ENCODE data around the gene WNT3A. TPM values are rescaled to one million over a fixed set of nuclear protein-coding genes. Genes with fewer than 3 reads are reported as not detected.

Gene WNT3A
- total and polyA plus RNA-seq, 2 donors (not counting 3 experiments of a cell fraction or from before 2014, with no cell fraction given) = not detected

DNA sequence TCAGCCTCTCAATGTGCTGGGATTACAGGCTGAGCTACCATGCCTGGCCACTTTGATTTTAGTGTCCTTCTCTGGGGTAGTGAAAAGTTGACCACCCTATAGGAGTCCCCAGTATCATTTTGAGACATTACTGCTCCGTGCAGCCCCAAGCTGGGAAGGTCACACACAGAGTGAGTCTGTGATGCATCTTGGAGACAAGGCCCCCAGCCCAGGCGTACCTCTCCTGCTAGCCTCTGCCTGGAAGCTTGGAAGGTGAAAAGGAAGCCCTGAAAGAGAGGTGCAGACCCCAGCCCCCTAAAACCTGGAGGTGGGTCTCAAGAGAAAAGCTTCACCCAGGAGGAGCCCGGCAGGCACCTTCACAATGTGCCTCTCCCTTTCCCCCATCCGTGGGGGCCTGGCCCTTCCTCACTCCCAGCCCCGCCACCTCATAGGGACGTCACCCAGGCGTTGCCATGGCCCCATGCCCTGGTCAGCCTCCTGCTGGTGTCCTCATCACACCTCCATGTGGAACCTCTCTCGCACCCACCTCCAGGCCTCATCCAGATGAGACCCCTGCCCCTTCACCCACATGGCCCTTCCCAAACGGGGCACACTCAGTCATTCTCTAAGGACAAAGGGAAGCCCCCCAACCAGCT is 70.1 kb downstream of the WNT3A start:
- H3K27ac ChIP-seq (ENCODE audit: insufficient read depth, low read depth, low read length) = no peak overlapping the region
- H3K4me2 ChIP-seq (ENCODE audit: insufficient read depth, low read length) = no peak overlapping the region
- CTCF ChIA-PET = interaction anchor here (2.5 kb wide), 1 partner anchor 78 kb away, joined by 15 read pairs; no protein-coding TSS in a partner anchor
- BruUV-seq (replicated peaks) = no TSS peak
- H3K79me2 ChIP-seq (ENCODE audit: control insufficient read depth, insufficient read depth, low read length) = peaks cover 9% of the 10 kb centered on the region
- no peak for DNase-seq (ENCODE audit: low read depth, low spot score)
- no peaks in the 10 kb centered on the region for H4K20me1 ChIP-seq (replicated peaks; ENCODE audit: control insufficient read depth, extremely low read depth, insufficient read depth, low read length)
- TF ChIP-seq CTCF (IDR thresholded peaks at IDR 0.05; ENCODE audit: extremely low read depth in 1 of 2, insufficient read depth in 1 of 2, low read depth in 1 of 2, low read length in 2 of 2) (no peak), EZH2 (IDR thresholded peaks at IDR 0.05; ENCODE audit: borderline replicate concordance, low read depth, low read length, severe bottlenecking) (no peak), JUN (IDR thresholded peaks at IDR 0.05; ENCODE audit: borderline replicate concordance, insufficient read depth, insufficient read length, low read depth) (no peak), POLR2A (IDR thresholded peaks at IDR 0.05; ENCODE audit: low read depth, low read length) (no peak), POLR2AphosphoS5 (IDR thresholded peaks at IDR 0.05; ENCODE audit: insufficient read depth, low read depth, low read length) (no peak), GATA2 (IDR thresholded peaks at IDR 0.05; ENCODE audit: insufficient read depth, insufficient read length, low read depth, low read length) (no peak), FOS (IDR thresholded peaks at IDR 0.05; ENCODE audit: borderline replicate concordance, insufficient read depth, low read length) (no peak), MYC (IDR thresholded peaks at IDR 0.05; ENCODE audit: low read depth, low read length) (no peak)
- TF ChIP-seq, protein P1, sequence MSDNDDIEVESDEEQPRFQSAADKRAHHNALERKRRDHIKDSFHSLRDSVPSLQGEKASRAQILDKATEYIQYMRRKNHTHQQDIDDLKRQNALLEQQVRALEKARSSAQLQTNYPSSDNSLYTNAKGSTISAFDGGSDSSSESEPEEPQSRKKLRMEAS (IDR thresholded peaks at IDR 0.05; ENCODE audit: insufficient read depth, insufficient read length) = no peak
- dilution Hi-C loops (cut with MboI; ENCODE audit: extremely low pct_ligation_motif_present, low sequenced_read_pairs) = no loop called here
- POLR2A ChIA-PET = interaction anchor here (0.6 kb wide), 1 partner anchor 78 kb away, joined by 3 read pairs; no protein-coding TSS in a partner anchor
- no peak for FAIRE-seq
- intact Hi-C loops (cut with micrococcal nuclease) = no loop called here
- H3K9ac ChIP-seq (replicated peaks; ENCODE audit: extremely low read depth, insufficient read depth, low read length) = no peak overlapping the region
- no peaks in the 10 kb centered on the region for H3K9me1 ChIP-seq (replicated peaks; ENCODE audit: control insufficient read depth, extremely low read depth, insufficient read depth, low read length)
- H3K4me3 ChIP-seq (replicated peaks in 1 of 3; ENCODE audit: insufficient read depth in 1 of 3, low read depth in 1 of 3, low read length in 3 of 3) = no peak overlapping the region
- H3K9me3 ChIP-seq (replicated peaks; ENCODE audit: control insufficient read depth, insufficient read depth, low read length) = no peaks in the 10 kb centered on the region
- peaks cover 7% of the 10 kb centered on the region for H3K4me1 ChIP-seq (ENCODE audit: control insufficient read depth, extremely low read depth, insufficient read depth, low read length)
- no peaks in the 10 kb centered on the region for H3K36me3 ChIP-seq (ENCODE audit: control insufficient read depth in 2 of 2, extremely low read depth in 1 of 2, insufficient read depth in 2 of 2, low read length in 2 of 2)
- no peak overlapping the region for H2AFZ ChIP-seq (ENCODE audit: low read depth, low read length)
- no peaks in the 10 kb centered on the region for H3K27me3 ChIP-seq (ENCODE audit: control insufficient read depth in 2 of 2, insufficient read depth in 2 of 2, low read length in 2 of 2)

All from endothelial cell of umbilical vein (primary cell).